IMR-90 (cell line): ENCODE measurements around the gene ELAC1. TPM values are rescaled to one million over a fixed set of nuclear protein-coding genes. Genes with fewer than 3 reads are reported as not detected.

Source experiments
- ATAC-seq: fragments of 200-7000 bp; cut with Tn5 transposase; 2 replicates; pipeline ENCODE4 v1.9.1; 2020; ENCODE audit warnings: low read depth, mild to moderate bottlenecking, moderate library complexity
- BruUV-seq: library from RNA; stranded (reverse); fragments of 400-500 nt; replicated peaks from 2 replicates; lab custom pipeline; 2021; lab: Mats Ljungman, UMichigan
- CTCF ChIA-PET: fragments of 300-600 bp; formaldehyde crosslinking; extraction: SDS; loops from one replicate; lab custom pipeline; 2021; ENCODE audit warnings: antibody characterized with exemption; lab: Yijun Ruan, JAX
- POLR2A ChIA-PET: fragments of 300-600 bp; sonication (Branson Sonifier 250); formaldehyde crosslinking; loops from one replicate; lab custom pipeline; 2022; ENCODE audit warnings: antibody characterized with exemption; ENCODE audit not compliant: unreplicated experiment; lab: Charles Lee
- DNase-seq: peaks from one replicate; pipeline ENCODE4 v3.0.0; 2013
- H2AFZ ChIP-seq: replicated peaks from 2 replicates; pipeline ENCODE3; 2013; ENCODE audit warnings: low read length, mild to moderate bottlenecking; ENCODE audit not compliant: poor library complexity
- H2AK5ac ChIP-seq: 2 replicates; pipeline ENCODE4 v1.6.1; 2013; ENCODE audit warnings: low read depth, low read length, inconsistent platforms
- H2AK9ac ChIP-seq: replicated peaks from 2 replicates; pipeline ENCODE3; 2013; ENCODE audit warnings: mild to moderate bottlenecking, low read depth, low read length, moderate library complexity; ENCODE audit not compliant: poor library complexity
- H2BK120ac ChIP-seq: 2 replicates; pipeline ENCODE4 v1.6.1; 2013; ENCODE audit warnings: low read depth, low read length, inconsistent platforms
- H2BK15ac ChIP-seq: 3 replicates; pipeline ENCODE4 v1.6.1; 2013; ENCODE audit warnings: low read depth, low read length, inconsistent platforms
- H2BK20ac ChIP-seq: 2 replicates; pipeline ENCODE4 v1.6.1; 2013; ENCODE audit warnings: low read depth, mild to moderate bottlenecking, inconsistent platforms, low read length, moderate library complexity
- H2BK5ac ChIP-seq: 2 replicates; pipeline ENCODE4 v1.6.1; 2013; ENCODE audit warnings: mild to moderate bottlenecking, low read depth, low read length, inconsistent platforms; ENCODE audit not compliant: poor library complexity, severe bottlenecking
- H3K14ac ChIP-seq: replicated peaks from 2 replicates; pipeline ENCODE4 v1.6.1; 2013; ENCODE audit warnings: low read depth, low read length, inconsistent platforms
- H3K18ac ChIP-seq: 2 replicates; pipeline ENCODE4 v1.6.1; 2013; ENCODE audit warnings: low read depth, low read length, control low read depth
- H3K23ac ChIP-seq: 2 replicates; pipeline ENCODE4 v1.6.1; 2013; ENCODE audit warnings: low read depth, low read length, inconsistent platforms
- H3K27ac ChIP-seq: 2 replicates; pipeline ENCODE4 v1.5.1; 2013; ENCODE audit warnings: mild to moderate bottlenecking, control low read depth, low read length; ENCODE audit not compliant: insufficient read depth
- H3K27me3 ChIP-seq: 2 replicates; pipeline ENCODE4 v1.6.1; 2013; ENCODE audit warnings: low read length; ENCODE audit not compliant: control insufficient read depth, insufficient read depth
- H3K36me3 ChIP-seq: 2 replicates; pipeline ENCODE4 v1.6.1; 2013; ENCODE audit warnings: low read length, mixed read lengths; ENCODE audit not compliant: control insufficient read depth, insufficient read depth
- H3K4ac ChIP-seq: 2 replicates; pipeline ENCODE4 v1.6.1; 2013; ENCODE audit warnings: low read depth, low read length, inconsistent platforms
- H3K4me1 ChIP-seq: 2 replicates; pipeline ENCODE4 v1.6.1; 2013; ENCODE audit warnings: low read length, mixed read lengths; ENCODE audit not compliant: control insufficient read depth, insufficient read depth
- H3K4me2 ChIP-seq: 2 replicates; pipeline ENCODE4 v1.6.1; 2013; ENCODE audit warnings: low read depth, mild to moderate bottlenecking, control low read depth, low read length, moderate library complexity
- H3K4me3 ChIP-seq: 2 replicates; pipeline ENCODE4 v1.5.1; 2013; ENCODE audit warnings: low read depth, mild to moderate bottlenecking, control low read depth, low read length, moderate library complexity; ENCODE audit not compliant: insufficient read depth
- H3K56ac ChIP-seq: 2 replicates; pipeline ENCODE4 v1.6.1; 2013; ENCODE audit warnings: low read length, inconsistent platforms; ENCODE audit not compliant: insufficient read depth; ENCODE audit errors: extremely low read depth
- H3K79me1 ChIP-seq, 2 experiments: 2 replicates each; pipeline ENCODE4 v1.6.1; 2013; ENCODE audit warnings: low read length in 2 of 2, inconsistent platforms in 1 of 2, low read depth in 1 of 2
- H3K9ac ChIP-seq: 2 replicates; pipeline ENCODE4 v1.6.1; 2013; ENCODE audit warnings: low read depth, low read length, control low read depth
- H3K9me1 ChIP-seq: 2 replicates; pipeline ENCODE4 v1.6.1; 2013; ENCODE audit warnings: low read length, inconsistent platforms; ENCODE audit not compliant: insufficient read depth
- H3K9me3 ChIP-seq: 2 replicates; pipeline ENCODE4 v1.6.1; 2013; ENCODE audit warnings: low read length; ENCODE audit not compliant: control insufficient read depth, insufficient read depth
- H4K20me1 ChIP-seq: 2 replicates; pipeline ENCODE4 v1.6.1; 2013; ENCODE audit warnings: low read length, inconsistent platforms; ENCODE audit not compliant: insufficient read depth
- H4K5ac ChIP-seq: 2 replicates; pipeline ENCODE4 v1.6.1; 2013; ENCODE audit warnings: mild to moderate bottlenecking, low read depth, low read length, control low read depth
- H4K8ac ChIP-seq, 2 experiments: 2 replicates each; pipeline ENCODE4 v1.6.1; 2013; ENCODE audit warnings: low read depth in 2 of 2, low read length in 2 of 2, control low read depth in 1 of 2, inconsistent platforms in 1 of 2
- H4K91ac ChIP-seq: 2 replicates; pipeline ENCODE4 v1.6.1; 2013; ENCODE audit warnings: low read depth, low read length, inconsistent platforms; ENCODE audit not compliant: insufficient read depth
- WGBS, 2 experiments: methylation state at CpG; one replicate each; pipeline versions ENCODE4 v1.1.5 to v1.1.7; 2013; ENCODE audit warnings: missing lambda C conversion rate in 2 of 2; ENCODE audit not compliant: insufficient read length in 1 of 2; ENCODE audit errors: extremely low coverage in 2 of 2; 5-methylcytosine and 5-hydroxymethylcytosine counted together
- dilution Hi-C: fragments of 300-500 bp; cut with HindIII; formaldehyde crosslinking; loops from one replicate; pipeline ENCODE4 v1.14.3; 2018; ENCODE audit warnings: low sequenced_read_pairs; ENCODE audit not compliant: unreplicated experiment
- in situ Hi-C: fragments of 300-500 bp; cut with MboI; formaldehyde crosslinking; loops from 3 replicates; pipeline ENCODE4 v1.14.3; 2019; ENCODE audit warnings: low sequenced_read_pairs, inconsistent platforms, mixed read lengths
- intact Hi-C: fragments of 100-400 bp; cut with micrococcal nuclease; formaldehyde crosslinking; loops from 2 replicates; pipeline ENCODE4 v1.10.0; 2022
- polyA plus RNA-seq, 3 experiments: library from polyadenylated mRNA; depleted of rRNA; stranded (reverse); fragments of >200 nt; gene quantifications; 2 replicates each; pipeline ENCODE4 v1.2.3, GENCODE V29; 2012; ENCODE audit warnings: low replicate concordance in 1 of 3
- total RNA-seq: library from RNA; depleted of rRNA; stranded (reverse); fragments of >200 nt; gene quantifications from 2 replicates; pipeline ENCODE4 v1.2.3, GENCODE V29; 2012
- TF ChIP-seq, protein P1 (sequence below): fragments of 150-350 bp; IDR thresholded peaks from 2 replicates; pipeline ENCODE4 v1.6.1; 2016; ENCODE audit warnings: low read depth, mild to moderate bottlenecking, low read length, moderate library complexity, borderline replicate concordance

Gene ELAC1
- total and polyA plus RNA-seq, 2 of the 4 experiments (the other 2 are of a cell fraction) = 5.2 to 8.4 TPM

DNA sequence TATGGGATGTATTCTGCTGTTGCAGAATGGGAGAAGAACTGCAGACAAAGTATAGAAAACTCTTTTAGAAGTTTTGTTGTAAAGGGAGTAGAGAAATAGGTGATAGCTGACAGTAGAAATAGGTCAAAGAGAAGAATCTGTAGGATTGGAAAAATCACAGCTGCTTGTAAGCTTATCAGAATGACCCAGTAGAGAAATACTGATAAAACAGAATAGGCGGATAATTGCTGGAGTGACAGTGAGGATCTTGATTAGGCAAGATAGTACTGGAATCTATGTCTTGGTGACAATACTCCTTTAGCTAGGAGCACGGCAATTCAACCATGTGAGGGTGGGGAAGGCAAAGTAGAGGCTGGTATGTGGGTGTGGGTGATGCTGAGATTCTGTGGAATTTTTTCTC lies 57.7 kb downstream of the ELAC1 start:
- Histone ChIP-seq H3K4me3 (no peak overlapping the region), H2BK120ac (no peak overlapping the region), H3K27me3 (no peaks in the 10 kb centered on the region), H4K91ac (no peak overlapping the region), H3K23ac (no peak overlapping the region), H3K4ac (no peak overlapping the region), H2AK5ac (no peak overlapping the region), H3K9ac (no peak overlapping the region), H3K79me1 (peaks cover 34 to 40% of the 10 kb centered on the region in 2 experiments), H4K5ac (no peak overlapping the region), H2AK9ac (no peak overlapping the region), H2BK15ac (no peak overlapping the region), H2BK5ac (no peak overlapping the region), H3K4me1 (peaks cover 5% of the 10 kb centered on the region), H2BK20ac (no peak overlapping the region), H2AFZ (no peak overlapping the region), H4K20me1 (no peaks in the 10 kb centered on the region), H3K9me1 (peaks cover 13% of the 10 kb centered on the region), H4K8ac (no peak overlapping the region), H3K9me3 (no peaks in the 10 kb centered on the region), H3K36me3 (peaks cover 4% of the 10 kb centered on the region), H3K27ac (no peak overlapping the region), H3K4me2 (no peak overlapping the region), H3K14ac (no peak overlapping the region), H3K18ac (no peak overlapping the region), H3K56ac (no peak overlapping the region)
- no TSS peak for BruUV-seq
- ATAC-seq (no peak), DNase-seq (no peak)
- 100% methylated on average over 1 of the region's 2 CpGs; no CpG with 5 or more reads in 1 of the 2 experiments for WGBS, 2 experiments
- CTCF ChIA-PET = interaction anchor here (1.6 kb wide), 1 partner anchor 16 kb away, joined by 4 read pairs; no protein-coding TSS in a partner anchor
- dilution Hi-C loops (no loop called here), in situ Hi-C loops (loop anchor here (5.0 to 25.0 kb wide), 2 partner anchors 53 to 738 kb away; partner anchors contain the start of genes CXXC1 and MBD1), intact Hi-C loops (no loop called here)
- POLR2A ChIA-PET = no interaction called here
- TF ChIP-seq, protein P1, sequence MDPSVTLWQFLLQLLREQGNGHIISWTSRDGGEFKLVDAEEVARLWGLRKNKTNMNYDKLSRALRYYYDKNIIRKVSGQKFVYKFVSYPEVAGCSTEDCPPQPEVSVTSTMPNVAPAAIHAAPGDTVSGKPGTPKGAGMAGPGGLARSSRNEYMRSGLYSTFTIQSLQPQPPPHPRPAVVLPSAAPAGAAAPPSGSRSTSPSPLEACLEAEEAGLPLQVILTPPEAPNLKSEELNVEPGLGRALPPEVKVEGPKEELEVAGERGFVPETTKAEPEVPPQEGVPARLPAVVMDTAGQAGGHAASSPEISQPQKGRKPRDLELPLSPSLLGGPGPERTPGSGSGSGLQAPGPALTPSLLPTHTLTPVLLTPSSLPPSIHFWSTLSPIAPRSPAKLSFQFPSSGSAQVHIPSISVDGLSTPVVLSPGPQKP = no peak
